GM23338 (cell line): ENCODE results near the gene DRAXIN. TPM values are rescaled to one million over a fixed set of nuclear protein-coding genes. Genes with fewer than 3 reads are reported as not detected.

ENCODE experiments used
- ATAC-seq: fragments of 200-7000 bp; cut with Tn5 transposase; 3 replicates; pipeline ENCODE4 v1.9.1; 2020
- DNase-seq: peaks from one replicate; pipeline ENCODE4 v3.0.0-alpha.2; 2015; ENCODE audit warnings: low spot score
- H2AFZ ChIP-seq: fragments of 200-600 bp; sonication (generic); 2 replicates; pipeline ENCODE4 v1.8.0; 2016; ENCODE audit warnings: antibody characterized with exemption, mild to moderate bottlenecking, moderate library complexity
- H3F3A ChIP-seq: fragments of 200-600 bp; sonication (generic); replicated peaks from 2 replicates; pipeline ENCODE4 v1.8.0; 2017; ENCODE audit warnings: antibody characterized with exemption, mixed run types, low read depth
- H3K27ac ChIP-seq: fragments of 200-600 bp; sonication (generic); 2 replicates; pipeline ENCODE4 v1.6.1; 2016; ENCODE audit warnings: low read depth
- H3K27me3 ChIP-seq: fragments of 200-600 bp; sonication (generic); 2 replicates; pipeline ENCODE4 v1.8.0; 2016; ENCODE audit warnings: mild to moderate bottlenecking, mixed run types, moderate library complexity; ENCODE audit not compliant: insufficient read depth
- H3K36me3 ChIP-seq: fragments of 200-600 bp; sonication (generic); 2 replicates; pipeline ENCODE4 v1.8.0; 2016; ENCODE audit warnings: mild to moderate bottlenecking; ENCODE audit not compliant: insufficient read depth
- H3K4me1 ChIP-seq: fragments of 200-600 bp; sonication (generic); 2 replicates; pipeline ENCODE4 v1.8.0; 2016; ENCODE audit warnings: mild to moderate bottlenecking, moderate library complexity; ENCODE audit not compliant: insufficient read depth
- H3K4me2 ChIP-seq: fragments of 200-600 bp; sonication (generic); 2 replicates; pipeline ENCODE4 v1.7.1; 2017; ENCODE audit warnings: mixed run types
- H3K4me3 ChIP-seq: fragments of 200-600 bp; sonication (generic); 2 replicates; pipeline ENCODE4 v1.6.1; 2016; ENCODE audit warnings: mixed run types
- H3K79me2 ChIP-seq: fragments of 200-600 bp; sonication (generic); replicated peaks from 2 replicates; pipeline ENCODE4 v1.8.0; 2017; ENCODE audit warnings: mild to moderate bottlenecking; ENCODE audit not compliant: insufficient read depth
- H3K9me2 ChIP-seq: fragments of 200-600 bp; sonication (generic); 2 replicates; pipeline ENCODE4 v1.8.0; 2017; ENCODE audit not compliant: insufficient read depth
- H4K20me1 ChIP-seq: fragments of 200-600 bp; sonication (generic); replicated peaks from 2 replicates; pipeline ENCODE4 v1.8.0; 2017; ENCODE audit warnings: mild to moderate bottlenecking; ENCODE audit not compliant: insufficient read depth
- H3K27ac Mint-ChIP-seq: 2 replicates; pipeline ENCODE4 v1.8.0; 2020; ENCODE audit warnings: inconsistent platforms, mild to moderate bottlenecking, moderate library complexity, mixed read lengths
- H3K27me3 Mint-ChIP-seq: 3 replicates; pipeline ENCODE4 v1.8.0; 2022; ENCODE audit warnings: low read depth, mild to moderate bottlenecking, moderate library complexity, mixed read lengths, inconsistent platforms; ENCODE audit not compliant: insufficient read depth, poor library complexity
- H3K36me3 Mint-ChIP-seq: 3 replicates; pipeline ENCODE4 v1.8.0; 2021; ENCODE audit warnings: low read depth, mild to moderate bottlenecking, inconsistent platforms, moderate library complexity, mixed read lengths
- H3K4me1 Mint-ChIP-seq: 3 replicates; pipeline ENCODE4 v1.8.0; 2020; ENCODE audit warnings: mild to moderate bottlenecking, inconsistent platforms, mixed read lengths
- H3K4me3 Mint-ChIP-seq: 3 replicates; pipeline ENCODE4 v1.8.0; 2021; ENCODE audit warnings: moderate library complexity, mild to moderate bottlenecking, inconsistent platforms, mixed read lengths
- H3K9me3 Mint-ChIP-seq: 3 replicates; pipeline ENCODE4 v1.8.0; 2020; ENCODE audit warnings: moderate library complexity, mild to moderate bottlenecking, inconsistent platforms, mixed read lengths
- EZH2phosphoT487 ChIP-seq: fragments of 200-600 bp; sonication (generic); IDR thresholded peaks from one replicate; pipeline ENCODE4 v1.8.1; 2018; ENCODE audit warnings: antibody characterized with exemption; ENCODE audit not compliant: unreplicated experiment
- ZNF331 ChIP-seq: fragments of 250-450 bp; sonication (Bioruptor Pico); IDR thresholded peaks from 2 replicates; pipeline ENCODE4 v1.5.0; 2020; ENCODE audit warnings: low read depth, mild to moderate bottlenecking, moderate library complexity
- ZNF462 ChIP-seq: fragments of 250-450 bp; sonication (Bioruptor Pico); IDR thresholded peaks from 2 replicates; pipeline ENCODE4 v1.5.0; 2020; ENCODE audit warnings: mild to moderate bottlenecking, moderate library complexity
- polyA plus RNA-seq: library from polyadenylated mRNA; unstranded; fragments of >200 nt; fragmentation: Nextera tagmentation; extraction: Ambion mirVana; gene quantifications from 2 replicates; pipeline ENCODE4 v1.2.1, GENCODE V29; 2016
- total RNA-seq: library from RNA; depleted of rRNA; stranded (reverse); fragments of >200 nt; shearing (Covaris generic); gene quantifications from 2 replicates; pipeline ENCODE4 v1.2.3, GENCODE V29; 2014
- TF ChIP-seq, protein P1 (sequence below), 2 experiments: fragments of 200-600 bp in 1 of 2; sonication (generic) in 1 of 2; conservative IDR thresholded peaks; 2 replicates each; pipeline versions ENCODE4 v1.5.1 to v1.6.1; 2016 to 2017; ENCODE audit warnings: antibody characterized with exemption in 2 of 2, low read depth in 2 of 2, mild to moderate bottlenecking in 2 of 2, moderate library complexity in 1 of 2

DRAXIN gene
- total and polyA plus RNA-seq, 2 experiments from 2014 or later: 7.6 to 23.0 TPM

DNA sequence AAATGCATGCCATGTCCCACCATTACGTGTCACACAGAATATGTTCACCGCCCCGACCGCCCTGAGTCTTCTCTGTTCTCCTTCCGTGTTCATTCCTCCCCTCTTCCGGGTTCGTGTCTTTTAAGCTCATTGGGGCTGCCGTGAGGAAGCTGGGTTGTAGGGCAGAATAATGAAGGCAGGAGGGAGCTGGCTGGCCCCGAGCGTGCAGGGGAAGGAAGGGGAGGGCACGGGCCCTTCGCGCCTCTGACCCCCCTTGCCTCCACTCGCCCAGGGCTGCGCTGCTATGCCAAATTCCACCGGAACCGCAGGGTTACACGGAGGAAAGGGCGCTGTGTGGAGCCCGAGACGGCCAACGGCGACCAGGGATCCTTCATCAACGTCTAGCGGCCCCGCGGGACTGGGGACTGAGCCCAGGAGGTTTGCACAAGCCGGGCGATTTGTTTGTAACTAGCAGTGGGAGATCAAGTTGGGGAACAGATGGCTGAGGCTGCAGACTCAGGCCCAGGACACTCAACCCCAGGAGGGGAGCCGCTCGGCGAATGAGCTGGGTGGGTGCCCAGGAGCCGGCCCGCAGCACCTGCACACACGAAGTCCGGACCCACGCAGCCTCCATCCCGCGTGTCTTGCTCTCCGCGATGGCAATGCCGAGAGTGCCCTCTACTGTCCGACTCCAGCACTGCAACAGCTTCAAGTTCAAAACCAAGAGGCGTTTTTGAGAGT, 28.0 kb downstream of the DRAXIN start:
- H4K20me1 ChIP-seq: no peaks in the 10 kb centered on the region
- DNase-seq (peak; percentile 81), ATAC-seq (peak; percentile 81)
- TF ChIP-seq ZNF331 (CRISPR knock-in tag) (no peak), ZNF462 (CRISPR knock-in tag) (no peak), EZH2phosphoT487 (no peak)
- TF ChIP-seq, protein P1, sequence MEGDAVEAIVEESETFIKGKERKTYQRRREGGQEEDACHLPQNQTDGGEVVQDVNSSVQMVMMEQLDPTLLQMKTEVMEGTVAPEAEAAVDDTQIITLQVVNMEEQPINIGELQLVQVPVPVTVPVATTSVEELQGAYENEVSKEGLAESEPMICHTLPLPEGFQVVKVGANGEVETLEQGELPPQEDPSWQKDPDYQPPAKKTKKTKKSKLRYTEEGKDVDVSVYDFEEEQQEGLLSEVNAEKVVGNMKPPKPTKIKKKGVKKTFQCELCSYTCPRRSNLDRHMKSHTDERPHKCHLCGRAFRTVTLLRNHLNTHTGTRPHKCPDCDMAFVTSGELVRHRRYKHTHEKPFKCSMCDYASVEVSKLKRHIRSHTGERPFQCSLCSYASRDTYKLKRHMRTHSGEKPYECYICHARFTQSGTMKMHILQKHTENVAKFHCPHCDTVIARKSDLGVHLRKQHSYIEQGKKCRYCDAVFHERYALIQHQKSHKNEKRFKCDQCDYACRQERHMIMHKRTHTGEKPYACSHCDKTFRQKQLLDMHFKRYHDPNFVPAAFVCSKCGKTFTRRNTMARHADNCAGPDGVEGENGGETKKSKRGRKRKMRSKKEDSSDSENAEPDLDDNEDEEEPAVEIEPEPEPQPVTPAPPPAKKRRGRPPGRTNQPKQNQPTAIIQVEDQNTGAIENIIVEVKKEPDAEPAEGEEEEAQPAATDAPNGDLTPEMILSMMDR (conservative IDR thresholded peaks at IDR 0.05; ENCODE audit: low read depth in 2 of 2): peak; percentile 90 to 99
- H3K4me1 ChIP-seq: peaks cover 3% of the 10 kb centered on the region; the same call in 1 of the 2 replicates
- H3K79me2 ChIP-seq: no peaks in the 10 kb centered on the region
- peak overlapping the region; percentile 54 for H3K4me3 Mint-ChIP-seq
- H3K27ac ChIP-seq: peak overlapping the region; percentile 66; the same call in 1 of the 2 replicates
- peaks cover 12% of the 10 kb centered on the region for H3K27me3 Mint-ChIP-seq
- H3K4me3 ChIP-seq: peak overlapping the region; percentile 47; the same call in 1 of the 2 replicates
- H3K36me3 ChIP-seq: no peaks in the 10 kb centered on the region
- no peaks in the 10 kb centered on the region for H3K27me3 ChIP-seq
- no peak overlapping the region for H3K27ac Mint-ChIP-seq
- no peaks in the 10 kb centered on the region for H3K9me3 Mint-ChIP-seq
- H3K4me1 Mint-ChIP-seq: peaks cover 11% of the 10 kb centered on the region; the same call in 2 of the 3 replicates
- H3K9me2 ChIP-seq: no peaks in the 10 kb centered on the region
- H3K4me2 ChIP-seq: peak overlapping the region; percentile 71
- peaks cover 22% of the 10 kb centered on the region for H3K36me3 Mint-ChIP-seq
- H3F3A ChIP-seq: peaks cover 16% of the 10 kb centered on the region
- H2AFZ ChIP-seq: peak overlapping the region; percentile 98
